ENCODE measurements around the gene MAP4K5.
"Not testable (repeated sequence)": the region's sequence is repeated elsewhere in the genome, so short reads cannot be mapped to it uniquely, and the experiment has no call there.

Gene MAP4K5

GRCh38 chr14:50531595-50532501, 521 bp downstream of the MAP4K5 start:
- DNase-seq = no peak

GRCh38 chr14:50530794-50531365, 1.5 kb downstream of the MAP4K5 start:
- no peak for DNase-seq

GRCh38 chr14:50530358-50530757, 2.0 kb downstream of the MAP4K5 start:
- DNase-seq = no peak

GRCh38 chr14:50529288-50530179, 2.8 kb downstream of the MAP4K5 start:
- DNase-seq = no peak

GRCh38 chr14:50528000-50528399, 4.4 kb downstream of the MAP4K5 start:
- no peak for DNase-seq

GRCh38 chr14:50524731-50525515, 7.4 kb downstream of the MAP4K5 start:
- DNase-seq = no peak

GRCh38 chr14:50524060-50524459, 8.3 kb downstream of the MAP4K5 start:
- no peak for DNase-seq

- DNase-seq = no peak
These were observed 8.9 kb downstream of the MAP4K5 start for GRCh38 chr14:50523271-50524041.

- DNase-seq = no peak
These were observed 10.4 kb downstream of the MAP4K5 start for GRCh38 chr14:50521912-50522341.

GRCh38 chr14:50520947-50521815, 11.2 kb downstream of the MAP4K5 start:
- DNase-seq = no peak

- no peak for DNase-seq
These were observed 16.3 kb downstream of the MAP4K5 start for GRCh38 chr14:50516091-50516490.

- no peak for DNase-seq
These were observed 19.9 kb downstream of the MAP4K5 start for GRCh38 chr14:50512463-50512862.

GRCh38 chr14:50510157-50510556, 22.2 kb downstream of the MAP4K5 start:
- no peak for DNase-seq

- DNase-seq = not testable (repeated sequence)
These were observed 25.3 kb downstream of the MAP4K5 start for GRCh38 chr14:50507078-50507477.

- no peak for DNase-seq
These were observed 30.7 kb downstream of the MAP4K5 start for GRCh38 chr14:50501642-50502041.

GRCh38 chr14:50497351-50497750, 35.0 kb downstream of the MAP4K5 start:
- DNase-seq = no peak

- DNase-seq = no peak
These were observed 42.5 kb downstream of the MAP4K5 start for GRCh38 chr14:50489851-50490250.

- no peak for DNase-seq
These were observed 43.8 kb downstream of the MAP4K5 start for GRCh38 chr14:50488521-50488920.

- no peak for DNase-seq
These were observed 53.3 kb downstream of the MAP4K5 start for GRCh38 chr14:50479041-50479440.

- no peak for DNase-seq
These were observed 54.6 kb downstream of the MAP4K5 start for GRCh38 chr14:50477760-50478159.

GRCh38 chr14:50476134-50476533, 56.2 kb downstream of the MAP4K5 start:
- DNase-seq = no peak
